Suprapubic skin (tissue), 4 donors: ENCODE data around the gene ZSWIM5.

Source experiments
- CTCF ChIP-seq, 2 donors: fragments of 200-600 bp in 1 of 2; fragments of 450-650 bp in 1 of 2; sonication (generic) in 1 of 2; IDR thresholded peaks; one replicate each; pipeline ENCODE4 v1.5.1; 2016 to 2019; ENCODE audit warnings: antibody characterized with exemption in 2 of 2, mild to moderate bottlenecking in 1 of 2, moderate library complexity in 1 of 2
- POLR2A ChIP-seq, 2 donors: fragments of 450-650 bp; IDR thresholded peaks; one replicate each; pipeline ENCODE4 v1.6.1; 2017; ENCODE audit warnings: antibody characterized with exemption in 2 of 2, mild to moderate bottlenecking in 2 of 2, moderate library complexity in 2 of 2
- POLR2AphosphoS5 ChIP-seq, 3 donors: sonication (generic); formaldehyde crosslinking; IDR thresholded peaks; one replicate each; pipeline ENCODE4 v1.6.1; 2017; ENCODE audit warnings: antibody characterized with exemption in 3 of 3

DNA sequence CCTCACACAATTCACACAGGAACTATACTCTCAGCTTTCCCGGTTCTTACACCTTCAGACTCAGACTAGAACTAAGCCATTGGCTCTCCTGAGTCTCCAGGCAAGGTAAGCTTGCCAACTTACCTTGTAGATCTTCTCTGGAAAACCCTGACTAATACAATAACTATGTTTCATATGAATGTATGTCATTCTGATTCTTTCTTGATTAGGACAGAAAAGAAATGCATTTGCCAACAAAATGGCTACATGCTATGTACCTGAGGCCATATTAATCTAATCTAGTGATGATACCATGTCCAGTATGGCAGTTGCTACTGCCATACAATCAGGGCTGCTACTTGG lies 9.8 kb upstream of the ZSWIM5 start:
- no peak for TF ChIP-seq CTCF (IDR thresholded peaks at IDR 0.05)
- TF ChIP-seq POLR2AphosphoS5 (IDR thresholded peaks at IDR 0.05), result no peak
- TF ChIP-seq POLR2A (IDR thresholded peaks at IDR 0.05), result no peak
